ENCODE measurements around the gene MCFD2. TPM values are rescaled to one million over a fixed set of nuclear protein-coding genes. Genes with fewer than 3 reads are reported as not detected.

The MCFD2 gene
- total RNA-seq, 1 donor from 2014 or later: 82.3 TPM

- DNase-seq (no peak), ATAC-seq (peak in 1 of 2 donors; percentile 4)
- H3K9me3 ChIP-seq: no peaks in the 10 kb centered on the region
- no peaks in the 10 kb centered on the region for H3K36me3 ChIP-seq
- intact Hi-C loops (cut with DNase I): no loop called here
- H3K27ac ChIP-seq: peak overlapping the region; percentile 60
- no peaks in the 10 kb centered on the region for H3K27me3 ChIP-seq (ENCODE audit: low read depth)
- H3K4me3 ChIP-seq: no peak overlapping the region
- peaks cover 27% of the 10 kb centered on the region for H3K4me1 ChIP-seq
- no peak for TF ChIP-seq CTCF (IDR thresholded peaks at IDR 0.05)
Measured at GRCh38 chr2:46855805-46856204, 59.8 kb downstream of the MCFD2 start.

GRCh38 chr2:46854260-46854659 lies 61.3 kb downstream of the MCFD2 start:
- DNase-seq: no peak

GRCh38 chr2:46852598-46852997 lies 63.0 kb downstream of the MCFD2 start:
- Histone ChIP-seq H3K9me3 (no peaks in the 10 kb centered on the region), H3K27me3 (ENCODE audit: low read depth) (no peaks in the 10 kb centered on the region), H3K4me1 (peaks cover 59% of the 10 kb centered on the region), H3K36me3 (no peaks in the 10 kb centered on the region), H3K27ac (no peak overlapping the region), H3K4me3 (no peak overlapping the region)
- intact Hi-C loops (cut with DNase I): no loop called here
- DNase-seq: no peak
- no peak for TF ChIP-seq CTCF (IDR thresholded peaks at IDR 0.05)
- ATAC-seq: no peak

More at GRCh38 chr2:46854260-46854659, 61.3 kb downstream of the MCFD2 start:
- intact Hi-C loops (cut with DNase I): no loop called here
- peaks cover 42% of the 10 kb centered on the region for H3K4me1 ChIP-seq
- H3K27me3 ChIP-seq (ENCODE audit: low read depth): no peaks in the 10 kb centered on the region
- ATAC-seq: no peak
- no peaks in the 10 kb centered on the region for H3K9me3 ChIP-seq
- H3K36me3 ChIP-seq: no peaks in the 10 kb centered on the region
- no peak overlapping the region for H3K4me3 ChIP-seq
- H3K27ac ChIP-seq: peak overlapping the region; percentile 64
- no peak for TF ChIP-seq CTCF (IDR thresholded peaks at IDR 0.05)

- TF ChIP-seq CTCF (IDR thresholded peaks at IDR 0.05): no peak
- Histone ChIP-seq H3K36me3 (no peaks in the 10 kb centered on the region), H3K27ac (no peak overlapping the region), H3K4me3 (no peak overlapping the region), H3K4me1 (peaks cover 63% of the 10 kb centered on the region), H3K9me3 (no peaks in the 10 kb centered on the region), H3K27me3 (ENCODE audit: low read depth) (no peaks in the 10 kb centered on the region)
- intact Hi-C loops (cut with DNase I): no loop called here
- DNase-seq (no peak), ATAC-seq (no peak)
Measured at GRCh38 chr2:46852124-46852523, 63.5 kb downstream of the MCFD2 start.

Other genes with a start within 250 kb of the MCFD2 start
- gene SOCS5, start 216.5 kb downstream of the MCFD2 start, total RNA-seq: 21.4 TPM
- 60.9 TPM for gene TTC7A, start 25.4 kb upstream of the MCFD2 start, total RNA-seq
- 0.77 TPM for gene STPG4, start 239.5 kb upstream of the MCFD2 start, total RNA-seq

Measured in lower lobe of right lung (tissue), 2 donors.